ENCODE measurements around the gene HFE.
"Not testable (repeated sequence)": the region's sequence is repeated elsewhere in the genome, so short reads cannot be mapped to it uniquely, and the experiment has no call there.

Gene HFE

GRCh38 chr6:26059941-26060340 lies 27.3 kb upstream of the HFE start:
- DNase-seq (ENCODE audit: low read depth in 3 of 3): no peak

GRCh38 chr6:26064619-26065257 lies 22.5 kb upstream of the HFE start:
- peak in 1 of 3 donors; percentile 28 for DNase-seq (ENCODE audit: low read depth in 3 of 3)

GRCh38 chr6:26065952-26066380 lies 21.3 kb upstream of the HFE start:
- DNase-seq (ENCODE audit: low read depth in 3 of 3): no peak

GRCh38 chr6:26067367-26067766 lies 19.9 kb upstream of the HFE start:
- no peak for DNase-seq (ENCODE audit: low read depth in 3 of 3)

GRCh38 chr6:26068036-26068435 lies 19.2 kb upstream of the HFE start:
- DNase-seq (ENCODE audit: low read depth in 3 of 3): no peak

- DNase-seq (ENCODE audit: low read depth in 3 of 3): no peak
These were observed 16.1 kb upstream of the HFE start for GRCh38 chr6:26071135-26071534.

- DNase-seq (ENCODE audit: low read depth in 3 of 3): no peak
These were observed 12.0 kb upstream of the HFE start for GRCh38 chr6:26075063-26075717.

GRCh38 chr6:26078066-26078465 lies 9.2 kb upstream of the HFE start:
- not testable (repeated sequence) for DNase-seq (ENCODE audit: low read depth in 3 of 3)

GRCh38 chr6:26081096-26081495 lies 6.1 kb upstream of the HFE start:
- not testable (repeated sequence) for DNase-seq (ENCODE audit: low read depth in 3 of 3)

- DNase-seq (ENCODE audit: low read depth in 3 of 3): no peak
These were observed 1.0 kb upstream of the HFE start for GRCh38 chr6:26086211-26086610.

GRCh38 chr6:26088344-26088743 lies 1.1 kb downstream of the HFE start:
- DNase-seq (ENCODE audit: low read depth in 3 of 3): no peak

- no peak for DNase-seq (ENCODE audit: low read depth in 3 of 3)
These were observed 2.0 kb downstream of the HFE start for GRCh38 chr6:26089272-26089671.

- no peak for DNase-seq (ENCODE audit: low read depth in 3 of 3)
These were observed 5.2 kb downstream of the HFE start for GRCh38 chr6:26092443-26092842.

- DNase-seq (ENCODE audit: low read depth in 3 of 3): no peak
These were observed 6.8 kb downstream of the HFE start for GRCh38 chr6:26094036-26094435.

GRCh38 chr6:26097268-26097875 lies 10.1 kb downstream of the HFE start:
- DNase-seq (ENCODE audit: low read depth in 3 of 3): peak; percentile 36 to 39 (median 39)

- no peak for DNase-seq (ENCODE audit: low read depth in 3 of 3)
These were observed 16.0 kb downstream of the HFE start for GRCh38 chr6:26103141-26103769.

GRCh38 chr6:26103770-26104456 lies 16.7 kb downstream of the HFE start:
- peak; percentile 72 to 86 (median 76) for DNase-seq (ENCODE audit: low read depth in 3 of 3)

- DNase-seq (ENCODE audit: low read depth in 3 of 3): no peak
These were observed 17.4 kb downstream of the HFE start for GRCh38 chr6:26104457-26105108.

- no peak for DNase-seq (ENCODE audit: low read depth in 3 of 3)
These were observed 18.0 kb downstream of the HFE start for GRCh38 chr6:26105109-26105730.

- no peak for DNase-seq (ENCODE audit: low read depth in 3 of 3)
These were observed 18.6 kb downstream of the HFE start for GRCh38 chr6:26105842-26106241.

GRCh38 chr6:26107935-26108334 lies 20.7 kb downstream of the HFE start:
- no peak for DNase-seq (ENCODE audit: low read depth in 3 of 3)
